GM21390 (cell line): ENCODE data around the gene XRCC2.

Experiments
- ATAC-seq: cut with Tn5 transposase; IDR thresholded peaks from one replicate; pipeline ENCODE4 v1.9.1; 2021; ENCODE audit not compliant: unreplicated experiment

The XRCC2 gene

GRCh38 chr7:152617056-152617455 lies 58.9 kb downstream of the XRCC2 start:
- ATAC-seq: no peak

DNA sequence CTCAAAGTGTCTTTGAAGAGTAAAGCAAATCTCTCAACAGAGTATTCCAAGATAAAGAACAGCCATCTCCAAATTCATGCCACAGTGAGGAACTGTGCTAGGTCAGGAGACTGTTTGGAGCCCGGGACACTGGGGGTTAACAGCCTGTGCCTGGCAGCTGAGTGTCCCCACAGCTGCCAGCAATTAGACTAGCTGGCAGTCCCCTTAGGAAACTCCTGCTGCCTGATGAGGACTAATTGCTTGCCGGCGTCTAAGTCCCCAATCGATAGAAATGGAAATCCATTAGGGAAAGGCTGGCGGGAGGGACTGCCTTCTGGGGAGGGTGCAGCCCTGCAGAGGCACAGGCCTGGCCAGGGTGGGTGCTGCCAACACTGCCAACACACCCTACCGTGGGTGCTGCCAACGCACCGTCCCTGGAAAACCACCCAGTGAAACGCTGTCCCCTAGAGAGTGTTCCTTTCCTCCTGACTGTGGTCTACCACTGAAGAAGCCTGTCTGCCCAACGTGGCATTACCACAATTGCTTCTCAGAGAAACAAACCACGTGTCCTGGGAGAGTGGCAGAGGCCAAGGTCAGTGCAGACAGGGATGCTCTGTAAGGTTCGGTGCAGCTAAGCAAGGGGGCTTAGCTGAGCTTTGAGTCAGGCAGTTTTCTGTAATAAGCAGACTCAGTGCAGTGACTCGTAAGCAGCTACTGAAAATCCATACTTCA lies 60.8 kb downstream of the XRCC2 start:
- no peak for ATAC-seq

- no peak for ATAC-seq
These were observed 67.3 kb downstream of the XRCC2 start for GRCh38 chr7:152608656-152609055.

- no peak for ATAC-seq
These were observed 67.7 kb downstream of the XRCC2 start for GRCh38 chr7:152608208-152608607.

DNA sequence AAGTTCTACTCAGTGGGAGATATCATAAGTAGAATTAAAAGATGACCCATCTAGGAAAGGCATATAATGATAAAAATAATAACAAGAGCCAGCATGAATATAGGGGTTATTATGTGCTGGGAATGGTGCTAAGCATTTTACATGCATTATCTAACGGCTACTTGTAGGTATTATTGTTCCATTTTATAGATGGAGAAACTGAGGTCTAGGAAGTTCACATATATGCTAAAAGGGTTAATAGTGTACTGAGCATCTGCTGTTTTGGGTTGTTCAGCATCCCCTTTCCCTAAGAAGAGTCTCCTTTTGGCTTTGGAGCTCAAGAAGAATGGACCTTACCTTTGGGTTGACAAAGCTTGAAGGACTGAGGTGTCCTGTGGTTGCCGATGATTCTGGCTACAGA lies 68.9 kb downstream of the XRCC2 start:
- no peak for ATAC-seq

- no peak for ATAC-seq
These were observed 73.0 kb downstream of the XRCC2 start for GRCh38 chr7:152602962-152603361.

DNA sequence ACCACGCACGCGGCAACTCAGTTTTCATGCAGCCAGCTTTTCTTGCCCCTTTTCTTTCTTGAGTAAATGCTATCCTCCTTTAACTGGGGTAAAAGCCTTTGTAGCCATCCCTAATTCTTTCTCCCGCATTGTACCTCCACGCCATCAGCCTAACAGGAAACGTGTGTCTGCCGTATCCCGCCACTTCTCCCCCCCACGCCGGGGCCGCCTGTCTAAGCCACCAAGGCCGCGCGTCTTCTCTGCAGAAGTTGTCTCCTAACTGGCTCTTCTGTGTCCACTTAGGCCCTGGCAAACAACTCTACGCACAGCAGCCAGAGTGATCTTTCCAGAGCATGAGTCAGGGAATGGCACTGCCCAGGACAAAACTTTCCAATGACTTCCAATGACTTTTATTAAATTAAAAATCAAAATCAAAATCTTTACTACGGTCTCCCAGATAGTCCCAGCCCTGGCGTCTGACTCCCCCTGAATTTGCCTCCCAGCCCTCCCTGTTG lies 74.6 kb downstream of the XRCC2 start:
- ATAC-seq: no peak

DNA sequence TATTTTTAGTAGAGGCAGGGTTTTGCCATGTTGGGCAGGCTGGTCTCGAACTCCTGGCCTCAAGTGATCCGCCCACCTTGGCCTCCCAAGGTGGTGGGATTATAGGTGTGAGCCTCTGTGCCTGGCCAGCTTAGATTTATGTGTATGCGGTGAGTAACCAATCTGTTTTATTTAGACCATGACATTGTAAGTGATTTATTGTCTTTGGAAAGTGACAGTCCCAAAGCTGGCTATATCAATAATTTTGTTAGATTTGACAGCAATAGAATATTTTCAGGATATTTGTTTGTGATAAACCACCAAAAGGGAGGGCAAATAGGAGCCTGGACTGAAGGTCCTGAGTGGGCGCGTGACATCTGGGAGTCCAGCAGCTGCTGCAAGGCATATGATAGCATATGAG lies 75.7 kb downstream of the XRCC2 start:
- no peak for ATAC-seq

GRCh38 chr7:152597507-152597906 lies 78.4 kb downstream of the XRCC2 start:
- no peak for ATAC-seq

DNA sequence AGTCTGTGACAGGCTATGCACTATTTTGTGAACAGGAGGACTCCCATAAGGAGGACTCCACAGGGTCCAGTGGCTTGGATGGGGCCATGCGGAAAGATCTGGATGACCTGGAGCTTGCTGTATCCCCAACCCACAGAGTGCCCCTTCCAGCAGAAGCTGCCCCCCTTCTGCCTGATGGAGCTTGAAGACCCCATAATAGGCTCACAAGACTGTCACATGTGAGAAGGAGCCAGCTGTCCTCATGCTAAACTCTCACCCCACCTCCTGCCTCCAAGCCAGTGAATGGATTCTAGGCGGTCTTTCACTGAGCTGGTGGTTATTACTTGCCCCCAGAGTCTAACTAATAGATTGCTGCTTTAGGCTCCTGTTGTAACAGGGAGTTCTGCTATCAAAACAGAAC lies 79.1 kb downstream of the XRCC2 start:
- no peak for ATAC-seq
